T-helper 22 cell (primary cell): ENCODE measurements around the gene EFNA1.

Source experiments
- DNase-seq: peaks from one replicate; pipeline ENCODE4 v3.0.0-alpha.2; 2020; ENCODE audit warnings: low read depth

EFNA1 gene

GRCh38 chr1:155124503-155125463 is 2.9 kb upstream of the EFNA1 start:
- DNase-seq, result no peak

GRCh38 chr1:155125511-155125945 is 2.1 kb upstream of the EFNA1 start:
- no peak for DNase-seq

GRCh38 chr1:155125946-155126555 is 1.6 kb upstream of the EFNA1 start:
- DNase-seq, result no peak

- no peak for DNase-seq
Measured at GRCh38 chr1:155126556-155127104, 1.0 kb upstream of the EFNA1 start.

- DNase-seq, result no peak
Measured at GRCh38 chr1:155127967-155128754, 485 bp downstream of the EFNA1 start.

GRCh38 chr1:155128755-155129473 is 1.2 kb downstream of the EFNA1 start:
- no peak for DNase-seq

GRCh38 chr1:155130272-155131006 is 2.8 kb downstream of the EFNA1 start:
- no peak for DNase-seq

GRCh38 chr1:155131285-155131684 is 3.6 kb downstream of the EFNA1 start:
- DNase-seq, result no peak

GRCh38 chr1:155131856-155132255 is 4.2 kb downstream of the EFNA1 start:
- DNase-seq, result no peak

- no peak for DNase-seq
Measured at GRCh38 chr1:155133799-155134281, 6.2 kb downstream of the EFNA1 start.

- DNase-seq, result no peak
Measured at GRCh38 chr1:155134322-155134721, 6.6 kb downstream of the EFNA1 start.

GRCh38 chr1:155134880-155135414 is 7.3 kb downstream of the EFNA1 start:
- DNase-seq, result peak; percentile 37

GRCh38 chr1:155135415-155136028 is 7.8 kb downstream of the EFNA1 start, which contains the start of gene SLC50A1:
Gene SLC50A1 (plus strand): TSS chr1:155135852. CDS start chr1:155135912, 60 bp downstream.
- peak; percentile 87 for DNase-seq

- no peak for DNase-seq
Measured at GRCh38 chr1:155136748-155137147, 9.1 kb downstream of the EFNA1 start.

- no peak for DNase-seq
Measured at GRCh38 chr1:155137154-155137949, 9.7 kb downstream of the EFNA1 start.

- peak; percentile 78 for DNase-seq
Measured at GRCh38 chr1:155139895-155140629, 12.4 kb downstream of the EFNA1 start, which contains the start of gene DPM3. Gene DPM3 (minus strand): TSS chr1:155140531. CDS start chr1:155140240, 291 bp downstream.

- DNase-seq, result no peak
Measured at GRCh38 chr1:155140630-155140953, 12.9 kb downstream of the EFNA1 start.

- DNase-seq, result no peak
Measured at GRCh38 chr1:155141749-155142148, 14.1 kb downstream of the EFNA1 start.
